ENCODE results near the gene DMRTB1.

DMRTB1 gene

GRCh38 chr1:53480678-53481077 is 21.5 kb downstream of the DMRTB1 start:
- intact Hi-C loops (cut with DNase I) = no loop called here

GRCh38 chr1:53481456-53481855 is 22.3 kb downstream of the DMRTB1 start:
- no peak for DNase-seq
- intact Hi-C loops (cut with DNase I) = no loop called here

More at GRCh38 chr1:53480678-53481077, 21.5 kb downstream of the DMRTB1 start:
- no peak for DNase-seq

DNA sequence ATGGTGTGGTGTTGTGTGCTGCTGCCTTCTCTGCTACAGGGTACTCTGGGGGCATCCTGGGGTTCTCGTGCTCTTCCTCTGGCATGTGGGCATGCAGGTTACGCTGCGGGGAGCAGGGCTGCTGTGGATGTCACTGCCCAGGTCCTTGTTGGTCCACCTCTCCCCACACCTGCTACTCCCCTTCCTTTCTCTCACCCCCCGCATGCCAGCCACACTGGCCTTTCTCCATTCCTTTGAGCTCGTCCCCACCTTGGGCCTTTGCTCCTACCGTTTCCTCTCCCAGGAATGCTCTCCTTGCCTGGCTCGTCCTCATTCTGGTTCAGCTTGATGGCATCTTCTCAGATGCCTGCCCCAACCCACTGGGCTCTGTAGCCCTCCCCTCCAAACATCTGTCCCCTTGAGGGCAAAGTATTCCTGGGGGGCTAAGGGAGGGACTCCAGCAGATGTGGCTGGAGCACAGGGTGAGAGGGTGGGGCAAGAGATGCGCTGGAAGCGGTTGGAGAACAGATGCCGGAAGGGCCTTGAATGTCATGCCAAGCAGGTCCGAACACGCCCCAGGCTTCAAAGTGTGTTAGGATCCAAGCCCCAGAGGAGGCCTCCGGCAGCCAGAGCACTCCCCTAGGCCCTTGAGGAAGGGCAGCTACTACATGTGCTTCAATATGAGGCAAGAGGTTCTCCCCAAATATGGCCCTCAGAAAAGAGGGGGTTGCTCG is 23.4 kb downstream of the DMRTB1 start:
- intact Hi-C loops (cut with DNase I) = no loop called here
- no peak for DNase-seq

GRCh38 chr1:53483170-53483569 is 24.0 kb downstream of the DMRTB1 start:
- intact Hi-C loops (cut with DNase I) = no loop called here

GRCh38 chr1:53483656-53484055 is 24.5 kb downstream of the DMRTB1 start:
- intact Hi-C loops (cut with DNase I) = no loop called here
- no peak for DNase-seq

More at GRCh38 chr1:53483170-53483569, 24.0 kb downstream of the DMRTB1 start:
- DNase-seq = no peak

- intact Hi-C loops (cut with DNase I) = no loop called here
- DNase-seq = no peak
Observed at GRCh38 chr1:53484705-53485477, 25.7 kb downstream of the DMRTB1 start.

DNA sequence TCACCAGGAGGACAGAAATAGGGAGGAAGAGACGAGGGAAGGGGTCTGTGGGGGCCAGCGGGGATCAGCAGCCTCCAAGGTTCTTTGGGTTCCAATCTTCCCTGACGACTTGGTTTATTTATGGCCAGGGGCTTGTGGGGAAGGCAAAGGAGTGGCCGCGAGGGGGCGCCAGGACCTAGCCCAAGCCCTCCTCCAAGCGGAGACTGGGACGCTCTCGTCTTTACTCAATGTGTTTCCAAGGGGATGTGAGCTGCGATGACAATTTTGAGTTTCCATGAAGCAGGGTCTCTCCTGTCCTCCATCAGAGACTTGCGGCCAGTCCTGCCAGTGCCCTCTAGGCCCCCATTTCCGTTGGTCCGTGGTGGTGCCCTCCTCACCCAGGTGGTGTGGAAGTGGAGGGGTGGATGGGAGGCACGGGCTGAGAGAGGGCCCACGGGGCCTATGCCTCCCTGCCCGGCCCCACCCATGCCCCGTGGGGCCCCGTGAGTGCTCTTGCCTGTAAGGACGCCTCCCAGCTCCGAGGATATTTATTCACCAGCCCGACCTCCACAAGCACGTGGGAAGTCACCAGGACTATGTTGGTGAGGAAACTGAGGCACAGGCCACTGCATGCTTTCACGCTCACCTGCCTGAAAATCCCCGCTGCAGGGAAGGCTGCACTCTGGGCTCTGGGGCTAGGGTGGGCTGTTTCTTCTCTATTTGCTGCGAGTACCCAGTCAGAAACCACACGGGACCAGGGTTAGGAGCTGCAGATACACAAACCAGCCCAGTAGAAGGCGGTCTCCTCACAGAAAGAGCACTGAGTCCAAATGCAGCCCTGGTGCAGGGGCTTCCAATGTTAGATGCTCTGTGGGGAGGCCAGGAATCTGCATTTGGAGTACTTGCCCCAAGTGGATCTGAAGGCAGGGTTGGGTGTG is 26.5 kb downstream of the DMRTB1 start:
- DNase-seq = peak; percentile 56 to 91 (median 83)
- intact Hi-C loops (cut with DNase I) = no loop called here

- intact Hi-C loops (cut with DNase I) = no loop called here
Observed at GRCh38 chr1:53486395-53487026, 27.3 kb downstream of the DMRTB1 start.

GRCh38 chr1:53490351-53490750 is 31.2 kb downstream of the DMRTB1 start:
- DNase-seq = no peak
- intact Hi-C loops (cut with DNase I) = no loop called here

More at GRCh38 chr1:53486395-53487026, 27.3 kb downstream of the DMRTB1 start:
- no peak for DNase-seq

DNA sequence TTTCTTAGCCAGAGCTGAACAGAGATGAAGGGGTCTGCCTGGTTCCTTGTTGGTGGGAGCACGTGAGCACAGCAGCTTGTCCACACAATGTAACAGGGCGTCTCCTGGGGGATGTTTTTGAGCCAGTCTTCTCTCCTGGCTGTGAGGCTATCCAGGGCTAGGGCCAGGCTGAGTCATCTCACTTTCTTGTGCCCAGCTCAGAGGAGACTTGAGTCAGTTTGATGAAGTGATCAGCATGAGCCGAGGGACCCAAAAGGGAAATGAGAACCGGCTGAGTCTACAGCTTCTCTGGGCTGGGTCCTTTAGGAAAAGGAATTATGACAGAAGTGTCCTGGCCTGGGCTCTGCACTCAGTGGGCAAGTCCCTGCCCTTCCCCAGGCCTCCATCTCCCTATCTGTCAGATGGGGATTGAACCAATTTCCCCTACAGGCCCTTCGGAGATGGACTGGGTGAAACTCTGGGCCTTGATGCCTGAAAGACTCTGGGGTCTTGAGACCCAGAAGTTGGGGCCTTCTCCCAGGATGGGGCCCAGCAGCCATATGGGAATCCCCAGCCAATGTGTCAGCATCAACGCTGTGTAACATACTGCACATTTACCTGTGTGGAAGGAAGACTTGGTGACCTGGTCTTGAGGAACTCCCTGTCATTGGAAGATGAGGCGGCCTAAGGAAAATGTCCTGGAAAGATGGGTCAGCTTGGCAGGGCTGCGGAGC is 36.6 kb downstream of the DMRTB1 start:
- DNase-seq = no peak
- intact Hi-C loops (cut with DNase I) = no loop called here

DNA sequence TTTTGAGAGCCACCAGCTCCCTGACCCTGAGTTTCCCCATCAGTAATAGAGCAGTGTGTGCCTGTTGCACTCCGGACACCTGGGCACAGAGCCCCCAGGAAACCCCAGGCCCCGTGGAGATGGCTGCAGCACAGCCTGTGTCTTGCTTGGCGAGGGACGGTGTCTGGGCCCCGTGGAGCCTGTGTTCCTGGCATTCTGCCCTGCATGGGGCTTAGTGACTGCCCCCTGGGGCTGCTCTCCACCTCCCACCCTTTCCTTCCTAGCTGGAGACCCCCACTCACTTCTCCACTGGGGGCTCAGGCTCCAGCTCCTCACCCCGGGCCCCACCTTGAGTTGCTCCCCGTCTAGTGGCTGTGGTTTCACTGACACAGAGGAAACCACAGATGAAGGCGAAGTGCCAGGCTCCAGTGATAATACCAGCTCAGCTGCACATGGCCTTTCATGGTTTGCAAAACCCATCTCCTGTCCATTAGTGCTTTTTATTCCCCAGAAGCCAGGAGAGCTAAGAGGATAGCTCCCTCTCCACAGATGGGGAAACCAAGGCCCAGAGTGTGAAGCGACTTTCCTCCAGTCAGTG is 39.4 kb downstream of the DMRTB1 start:
- intact Hi-C loops (cut with DNase I) = no loop called here
- DNase-seq = no peak

GRCh38 chr1:53499257-53500203 is 40.3 kb downstream of the DMRTB1 start:
- no peak for DNase-seq
- intact Hi-C loops (cut with DNase I) = no loop called here

GRCh38 chr1:53500204-53501064 is 41.2 kb downstream of the DMRTB1 start:
- intact Hi-C loops (cut with DNase I) = no loop called here
- no peak for DNase-seq

- no peak for DNase-seq
- intact Hi-C loops (cut with DNase I) = no loop called here
Observed at GRCh38 chr1:53501065-53502005, 42.1 kb downstream of the DMRTB1 start.

Data from head of caudate nucleus (tissue), 42 donors.